Suprapubic skin (tissue), 4 donors: ENCODE measurements around the gene AP4B1.

Experiments
- CTCF ChIP-seq, 2 donors: fragments of 200-600 bp in 1 of 2; fragments of 450-650 bp in 1 of 2; sonication (generic) in 1 of 2; IDR thresholded peaks; one replicate each; pipeline ENCODE4 v1.5.1; 2016 to 2019; ENCODE audit warnings: antibody characterized with exemption in 2 of 2, mild to moderate bottlenecking in 1 of 2, moderate library complexity in 1 of 2
- EP300 ChIP-seq: sonication (generic); formaldehyde crosslinking; IDR thresholded peaks from one replicate; pipeline ENCODE4 v1.6.1; 2017; ENCODE audit warnings: antibody characterized with exemption
- POLR2AphosphoS5 ChIP-seq, 3 donors: sonication (generic); formaldehyde crosslinking; IDR thresholded peaks; one replicate each; pipeline ENCODE4 v1.6.1; 2017; ENCODE audit warnings: antibody characterized with exemption in 3 of 3

- TF ChIP-seq CTCF (IDR thresholded peaks at IDR 0.05) (no peak), POLR2AphosphoS5 (IDR thresholded peaks at IDR 0.05) (no peak), EP300 (no peak)
These were observed 32.5 kb upstream of the AP4B1 start for GRCh38 chr1:113937146-113937545.
